Esophagus squamous epithelium (tissue), 5 donors: ENCODE measurements around the gene EHD2. TPM values are rescaled to one million over a fixed set of nuclear protein-coding genes. Genes with fewer than 3 reads are reported as not detected.
"Not testable (repeated sequence)": the region's sequence is repeated elsewhere in the genome, so short reads cannot be mapped to it uniquely, and the experiment has no call there.

ENCODE experiments used
- DNase-seq: peaks from one replicate; lab custom pipeline; 2025; lab: John Stamatoyannopoulos, UW
- H3K27ac ChIP-seq, 4 donors: fragments of 200-600 bp; sonication (generic); one replicate each; pipeline ENCODE4 v1.5.1; 2016 to 2019; ENCODE audit warnings: mild to moderate bottlenecking in 1 of 4
- H3K27me3 ChIP-seq, 4 donors: fragments of 200-600 bp; sonication (generic); 1 replicate in 3 of 4; 2 replicates in 1 of 4; pipeline versions ENCODE4 v1.5.1 to v1.6.0; 2017 to 2021; ENCODE audit warnings: antibody characterized with exemption in 1 of 4
- H3K36me3 ChIP-seq, 3 donors: fragments of 200-600 bp; sonication (generic); one replicate each; pipeline ENCODE4 v1.5.1; 2016 to 2019
- H3K4me1 ChIP-seq, 3 donors: fragments of 200-600 bp; sonication (generic); one replicate each; pipeline ENCODE4 v1.5.1; 2017 to 2019
- H3K4me3 ChIP-seq, 4 donors: fragments of 200-600 bp; sonication (generic); 1 replicate in 3 of 4; 2 replicates in 1 of 4; pipeline ENCODE4 v1.5.1; 2016 to 2019; ENCODE audit warnings: mild to moderate bottlenecking in 2 of 4, moderate library complexity in 1 of 4
- H3K9me3 ChIP-seq, 3 donors: fragments of 200-600 bp; sonication (generic); one replicate each; pipeline ENCODE4 v1.5.1; 2016 to 2019
- CTCF ChIP-seq, 6 experiments: fragments of 450-650 bp in 4 of 6; fragments of 200-600 bp in 2 of 6; sonication (generic) in 2 of 6; IDR thresholded peaks; one replicate each; pipeline ENCODE4 v1.5.1; 2016 to 2019; ENCODE audit warnings: antibody characterized with exemption in 6 of 6, mild to moderate bottlenecking in 4 of 6, moderate library complexity in 4 of 6
- POLR2A ChIP-seq, 4 donors: fragments of 450-650 bp; IDR thresholded peaks; one replicate each; pipeline ENCODE4 v1.6.1; 2017; ENCODE audit warnings: antibody characterized with exemption in 4 of 4, mild to moderate bottlenecking in 4 of 4, moderate library complexity in 3 of 4
- WGBS, 2 donors: methylation state at CpG; one replicate each; pipeline ENCODE4 v1.1.5; 2018; 5-methylcytosine and 5-hydroxymethylcytosine counted together
- intact Hi-C: fragments of 100-400 bp; cut with DNase I; formaldehyde crosslinking; loops from one replicate; pipeline ENCODE4 v1.15.0; 2022
- total RNA-seq, 4 donors: library from RNA; depleted of rRNA; stranded (reverse); fragments of >200 nt; gene quantifications; one replicate each; pipeline ENCODE4 v1.1.0, GENCODE V29; 2016
- donor health status: DM: yes; HTN: yes; CAD: no.

Gene EHD2
- total RNA-seq, 4 donors from 2014 or later = 34.8 to 50.7 (median 39.2) TPM

GRCh38 chr19:47781590-47782262 is 68.5 kb downstream of the EHD2 start:
- DNase-seq = no peak
- peak overlapping the region in 1 of 4 donors; percentile 92 for H3K4me3 ChIP-seq
- intact Hi-C loops = no loop called here
- 40 to 54% methylated on average over 7 to 9 of the region's 9 CpGs for WGBS, 2 donors
- H3K9me3 ChIP-seq = no peaks in the 10 kb centered on the region
- peaks cover 19 to 64% (median 38%) of the 10 kb centered on the region in 3 donors for H3K36me3 ChIP-seq
- no peak for TF ChIP-seq POLR2A (IDR thresholded peaks at IDR 0.05)
- TF ChIP-seq CTCF (IDR thresholded peaks at IDR 0.05) = no peak
- peaks cover 25 to 56% (median 42%) of the 10 kb centered on the region in 3 donors for H3K4me1 ChIP-seq
- peak overlapping the region in 3 of 4 donors; percentile 58 to 100 (median 70) for H3K27ac ChIP-seq
- H3K27me3 ChIP-seq = no peaks in the 10 kb centered on the region

- WGBS, 2 donors = 83 to 90% methylated on average over 2 to 5 of the region's 7 CpGs
- no peaks in the 10 kb centered on the region for H3K27me3 ChIP-seq
- no peak overlapping the region for H3K27ac ChIP-seq
- intact Hi-C loops = loop anchor here (5.0 kb wide), 1 partner anchor 74 kb away; the partner anchor contains the start of gene EHD2
- H3K4me1 ChIP-seq = peaks cover 0 to 44% (median 15%) of the 10 kb centered on the region in 3 donors
- DNase-seq = no peak
- no peak overlapping the region for H3K4me3 ChIP-seq
- no peaks in the 10 kb centered on the region for H3K9me3 ChIP-seq
- TF ChIP-seq CTCF (IDR thresholded peaks at IDR 0.05) (no peak), POLR2A (IDR thresholded peaks at IDR 0.05) (no peak)
- peaks cover 12 to 55% (median 30%) of the 10 kb centered on the region in 3 donors for H3K36me3 ChIP-seq
Measured at GRCh38 chr19:47786566-47786965, 73.3 kb downstream of the EHD2 start.

GRCh38 chr19:47787307-47787706 is 74.1 kb downstream of the EHD2 start:
- not testable (repeated sequence) for H3K27ac ChIP-seq, H3K27me3 ChIP-seq, H3K4me3 ChIP-seq, DNase-seq, H3K9me3 ChIP-seq
- Histone ChIP-seq H3K36me3 (peaks cover 12 to 47% (median 30%) of the 10 kb centered on the region in 3 donors), H3K4me1 (peaks cover 0 to 36% (median 9%) of the 10 kb centered on the region in 3 donors)
- intact Hi-C loops = loop anchor here (5.0 kb wide), 1 partner anchor 75 kb away; the partner anchor contains the start of gene EHD2
- WGBS, 2 donors = 78 to 89% methylated on average over 10 of the region's 10 CpGs

- H3K27ac ChIP-seq, DNase-seq, H3K9me3 ChIP-seq, H3K27me3 ChIP-seq, H3K4me3 ChIP-seq: not testable (repeated sequence)
- 76 to 79% methylated on average over 13 of the region's 13 CpGs for WGBS, 2 donors
- peaks cover 4 to 22% (median 10%) of the 10 kb centered on the region in 3 donors for H3K36me3 ChIP-seq
- H3K4me1 ChIP-seq = peaks cover 0 to 31% (median 6%) of the 10 kb centered on the region in 3 donors
- intact Hi-C loops = loop anchor here (5.0 to 10.0 kb wide), 2 partner anchors 78 to 355 kb away; partner anchors contain the start of gene EHD2
Measured at GRCh38 chr19:47789811-47790210, 76.6 kb downstream of the EHD2 start.

GRCh38 chr19:47790398-47790814 is 77.2 kb downstream of the EHD2 start:
- Histone ChIP-seq H3K27me3 (no peaks in the 10 kb centered on the region), H3K27ac (no peak overlapping the region), H3K9me3 (no peaks in the 10 kb centered on the region), H3K4me3 (no peak overlapping the region), H3K4me1 (peaks cover 0 to 31% (median 6%) of the 10 kb centered on the region in 3 donors), H3K36me3 (peaks cover 4 to 16% (median 5%) of the 10 kb centered on the region in 3 donors)
- WGBS, 2 donors = 0 to 33% methylated on average over 1 to 2 of the region's 10 CpGs
- intact Hi-C loops = loop anchor here (10.0 kb wide), 1 partner anchor 356 kb away; no protein-coding TSS in a partner anchor
- TF ChIP-seq CTCF (IDR thresholded peaks at IDR 0.05) (peak; percentile 62 to 88 (median 72)), POLR2A (IDR thresholded peaks at IDR 0.05) (no peak)
- DNase-seq = no peak

- intact Hi-C loops = loop anchor here (10.0 kb wide), 1 partner anchor 358 kb away; no protein-coding TSS in a partner anchor
- Histone ChIP-seq H3K36me3 (no peaks in the 10 kb centered on the region), H3K9me3 (no peaks in the 10 kb centered on the region), H3K4me1 (peaks cover 0 to 22% (median 6%) of the 10 kb centered on the region in 3 donors), H3K27me3 (no peaks in the 10 kb centered on the region), H3K27ac (no peak overlapping the region), H3K4me3 (no peak overlapping the region)
- no peak for DNase-seq
- TF ChIP-seq CTCF (IDR thresholded peaks at IDR 0.05) = no peak
- TF ChIP-seq POLR2A (IDR thresholded peaks at IDR 0.05) = no peak
- 85 to 100% methylated on average over 1 of the region's 1 CpG for WGBS, 2 donors
Measured at GRCh38 chr19:47792616-47793015, 79.4 kb downstream of the EHD2 start.
